Measurements from ENCODE around the gene WDR90. TPM values are rescaled to one million over a fixed set of nuclear protein-coding genes. Genes with fewer than 3 reads are reported as not detected.

The WDR90 gene
- total RNA-seq, 4 donors from 2014 or later = 23.0 to 166 (median 90.2) TPM

GRCh38 chr16:706189-707061 is 57.3 kb downstream of the WDR90 start:
- 6% methylated on average over 41 of the region's 49 CpGs; no CpG with 5 or more reads in 1 of the 2 donors for WGBS, 2 donors (ENCODE audit: low coverage in 1 of 2)
- H3K4me1 ChIP-seq = peaks cover 0 to 6% (median 5%) of the 10 kb centered on the region in 4 donors
- intact Hi-C loops (cut with DNase I; ENCODE audit: low total_unique reads) = loop anchor here (5.0 kb wide), 1 partner anchor 181 kb away; no protein-coding TSS in a partner anchor
- H3K27ac ChIP-seq = no peak overlapping the region
- DNase-seq = no peak
- H3K9me3 ChIP-seq = no peaks in the 10 kb centered on the region
- H3K27me3 ChIP-seq = peaks cover 99% of the 10 kb centered on the region
- H3K36me3 ChIP-seq = no peaks in the 10 kb centered on the region
- H3K4me3 ChIP-seq = no peak overlapping the region
- TF ChIP-seq POLR2AphosphoS5 (IDR thresholded peaks at IDR 0.05) = no peak
- TF ChIP-seq CTCF (IDR thresholded peaks at IDR 0.05) = no peak
- TF ChIP-seq EP300 (IDR thresholded peaks at IDR 0.05; ENCODE audit: low read depth) = no peak
- TF ChIP-seq POLR2A (IDR thresholded peaks at IDR 0.05) = no peak
- in situ Hi-C loops (cut with MboI; ENCODE audit: low pct_ligation_motif_present in 1 of 4, low pct_unique_long_range_greater_than_20kb in 1 of 4, low sequenced_read_pairs in 3 of 4) = no loop called here

GRCh38 chr16:707062-707538 is 57.9 kb downstream of the WDR90 start:
- no peak for DNase-seq
- peaks cover 0 to 9% (median 6%) of the 10 kb centered on the region in 4 donors for H3K4me1 ChIP-seq
- in situ Hi-C loops (cut with MboI; ENCODE audit: low pct_ligation_motif_present in 1 of 4, low pct_unique_long_range_greater_than_20kb in 1 of 4, low sequenced_read_pairs in 3 of 4) = no loop called here
- H3K4me3 ChIP-seq = no peak overlapping the region
- intact Hi-C loops (cut with DNase I; ENCODE audit: low total_unique reads) = loop anchor here (5.0 kb wide), 1 partner anchor 180 kb away; no protein-coding TSS in a partner anchor
- no peaks in the 10 kb centered on the region for H3K9me3 ChIP-seq
- TF ChIP-seq POLR2AphosphoS5 (IDR thresholded peaks at IDR 0.05) (no peak), CTCF (IDR thresholded peaks at IDR 0.05) (no peak), POLR2A (IDR thresholded peaks at IDR 0.05) (no peak), EP300 (IDR thresholded peaks at IDR 0.05; ENCODE audit: low read depth) (no peak)
- H3K27ac ChIP-seq = no peak overlapping the region
- 16% methylated on average over 14 of the region's 14 CpGs; no CpG with 5 or more reads in 1 of the 2 donors for WGBS, 2 donors (ENCODE audit: low coverage in 1 of 2)
- H3K36me3 ChIP-seq = no peaks in the 10 kb centered on the region
- peaks cover 98% of the 10 kb centered on the region for H3K27me3 ChIP-seq

- no peak for TF ChIP-seq CTCF (IDR thresholded peaks at IDR 0.05)
- TF ChIP-seq EP300 (IDR thresholded peaks at IDR 0.05; ENCODE audit: low read depth) = no peak
- TF ChIP-seq POLR2A (IDR thresholded peaks at IDR 0.05) = no peak
- no peak for TF ChIP-seq POLR2AphosphoS5 (IDR thresholded peaks at IDR 0.05)
- Histone ChIP-seq H3K36me3 (no peaks in the 10 kb centered on the region), H3K27me3 (peaks cover 89% of the 10 kb centered on the region), H3K27ac (no peak overlapping the region), H3K9me3 (no peaks in the 10 kb centered on the region), H3K4me3 (no peak overlapping the region), H3K4me1 (peaks cover 0 to 9% (median 6%) of the 10 kb centered on the region in 4 donors)
- intact Hi-C loops (cut with DNase I; ENCODE audit: low total_unique reads) = loop anchor here (5.0 kb wide), 1 partner anchor 179 kb away; no protein-coding TSS in a partner anchor
- in situ Hi-C loops (cut with MboI; ENCODE audit: low pct_ligation_motif_present in 1 of 4, low pct_unique_long_range_greater_than_20kb in 1 of 4, low sequenced_read_pairs in 3 of 4) = no loop called here
- no peak for DNase-seq
- 40 to 50% methylated on average over 1 to 3 of the region's 3 CpGs for WGBS, 2 donors (ENCODE audit: low coverage in 1 of 2)
Measured at GRCh38 chr16:708019-708418, 58.9 kb downstream of the WDR90 start.

- intact Hi-C loops (cut with DNase I; ENCODE audit: low total_unique reads) (loop anchor here (5.0 kb wide), 1 partner anchor 178 kb away; no protein-coding TSS in a partner anchor), in situ Hi-C loops (cut with MboI; ENCODE audit: low pct_ligation_motif_present in 1 of 4, low pct_unique_long_range_greater_than_20kb in 1 of 4, low sequenced_read_pairs in 3 of 4) (no loop called here)
- no peaks in the 10 kb centered on the region for H3K9me3 ChIP-seq
- no peak overlapping the region for H3K27ac ChIP-seq
- peaks cover 86% of the 10 kb centered on the region for H3K27me3 ChIP-seq
- no peak for DNase-seq
- H3K4me1 ChIP-seq = peaks cover 0 to 9% (median 6%) of the 10 kb centered on the region in 4 donors
- WGBS, 2 donors (ENCODE audit: low coverage in 1 of 2) = 60 to 85% methylated on average over 1 to 3 of the region's 4 CpGs
- TF ChIP-seq POLR2A (IDR thresholded peaks at IDR 0.05) (no peak), POLR2AphosphoS5 (IDR thresholded peaks at IDR 0.05) (no peak), EP300 (IDR thresholded peaks at IDR 0.05; ENCODE audit: low read depth) (no peak), CTCF (IDR thresholded peaks at IDR 0.05) (no peak)
- H3K36me3 ChIP-seq = no peaks in the 10 kb centered on the region
- H3K4me3 ChIP-seq = no peak overlapping the region
Measured at GRCh38 chr16:708959-709358, 59.8 kb downstream of the WDR90 start.

Measured in transverse colon (tissue), 4 donors.